Measurements from ENCODE around the gene EEF2KMT. TPM values are rescaled to one million over a fixed set of nuclear protein-coding genes. Genes with fewer than 3 reads are reported as not detected.

Gene EEF2KMT
- total and polyA plus RNA-seq, 4 donors, result 3.4 to 14.2 (median 10.2) TPM

- 76 to 84% methylated on average over 14 of the region's 14 CpGs for WGBS, 2 donors
- H3K27me3 ChIP-seq (ENCODE audit: control insufficient read depth in 3 of 3, insufficient read depth in 3 of 3, low read length in 2 of 3), result no peaks in the 10 kb centered on the region
These were observed 54.9 kb downstream of the EEF2KMT start for GRCh38 chr16:5042574-5043171.

GRCh38 chr16:5041600-5042133 lies 55.9 kb downstream of the EEF2KMT start:
- H3K9ac ChIP-seq (ENCODE audit: insufficient read depth in 1 of 2, low read length in 2 of 2), result no peak overlapping the region
- DNase-seq (no peak), ATAC-seq (ENCODE audit: insufficient read depth, low FRiP score) (no peak)
- H3K9me3 ChIP-seq (ENCODE audit: control insufficient read depth in 4 of 4, insufficient read depth in 3 of 4, low read length in 3 of 4), result no peaks in the 10 kb centered on the region
- no peak overlapping the region for H3K27ac ChIP-seq (ENCODE audit: low read depth in 1 of 2, low read length in 1 of 2)
- TF ChIP-seq CTCF (IDR thresholded peaks at IDR 0.05; ENCODE audit: control extremely low read depth, extremely low read depth), result no peak
- H3K36me3 ChIP-seq (ENCODE audit: control insufficient read depth in 4 of 4, insufficient read depth in 4 of 4, low read length in 4 of 4), result peaks cover 0 to 9% (median 1%) of the 10 kb centered on the region in 4 donors
- H3K4me3 ChIP-seq, result no peak overlapping the region
- H3K4me1 ChIP-seq (ENCODE audit: control insufficient read depth in 5 of 5, insufficient read depth in 5 of 5, low read length in 5 of 5), result peaks cover 0 to 4% (median 0%) of the 10 kb centered on the region in 5 donors
- H3K27me3 ChIP-seq (ENCODE audit: control insufficient read depth in 3 of 3, insufficient read depth in 3 of 3, low read length in 2 of 3), result no peaks in the 10 kb centered on the region
- 78 to 84% methylated on average over 12 of the region's 12 CpGs for WGBS, 2 donors

More at GRCh38 chr16:5042574-5043171, 54.9 kb downstream of the EEF2KMT start:
- Histone ChIP-seq H3K36me3 (ENCODE audit: control insufficient read depth in 4 of 4, insufficient read depth in 4 of 4, low read length in 4 of 4) (peaks cover 0 to 13% (median 1%) of the 10 kb centered on the region in 4 donors), H3K9ac (ENCODE audit: insufficient read depth in 1 of 2, low read length in 2 of 2) (no peak overlapping the region), H3K4me1 (ENCODE audit: control insufficient read depth in 5 of 5, insufficient read depth in 5 of 5, low read length in 5 of 5) (peaks cover 0 to 4% (median 0%) of the 10 kb centered on the region in 5 donors), H3K4me3 (no peak overlapping the region), H3K9me3 (ENCODE audit: control insufficient read depth in 4 of 4, insufficient read depth in 3 of 4, low read length in 3 of 4) (no peaks in the 10 kb centered on the region), H3K27ac (ENCODE audit: low read depth in 1 of 2, low read length in 1 of 2) (no peak overlapping the region)
- ATAC-seq (ENCODE audit: insufficient read depth, low FRiP score), result no peak
- DNase-seq, result no peak
- TF ChIP-seq CTCF (IDR thresholded peaks at IDR 0.05; ENCODE audit: control extremely low read depth, extremely low read depth), result no peak

GRCh38 chr16:5040451-5040850 lies 57.1 kb downstream of the EEF2KMT start:
- no peak for TF ChIP-seq CTCF (IDR thresholded peaks at IDR 0.05; ENCODE audit: control extremely low read depth, extremely low read depth)
- DNase-seq, result peak; percentile 16 to 37 (median 34)
- peaks cover 0 to 4% (median 0%) of the 10 kb centered on the region in 5 donors for H3K4me1 ChIP-seq (ENCODE audit: control insufficient read depth in 5 of 5, insufficient read depth in 5 of 5, low read length in 5 of 5)
- peaks cover 0 to 5% (median 1%) of the 10 kb centered on the region in 4 donors for H3K36me3 ChIP-seq (ENCODE audit: control insufficient read depth in 4 of 4, insufficient read depth in 4 of 4, low read length in 4 of 4)
- 67 to 78% methylated on average over 7 of the region's 7 CpGs for WGBS, 2 donors
- no peak overlapping the region for H3K27ac ChIP-seq (ENCODE audit: low read depth in 1 of 2, low read length in 1 of 2)
- no peak overlapping the region for H3K4me3 ChIP-seq
- no peak overlapping the region for H3K9ac ChIP-seq (ENCODE audit: insufficient read depth in 1 of 2, low read length in 2 of 2)
- H3K9me3 ChIP-seq (ENCODE audit: control insufficient read depth in 4 of 4, insufficient read depth in 3 of 4, low read length in 3 of 4), result no peaks in the 10 kb centered on the region
- no peaks in the 10 kb centered on the region for H3K27me3 ChIP-seq (ENCODE audit: control insufficient read depth in 3 of 3, insufficient read depth in 3 of 3, low read length in 2 of 3)
- no peak for ATAC-seq (ENCODE audit: insufficient read depth, low FRiP score)

Data from lung (tissue), 12 donors.